Spleen (tissue), 11 donors: Measurements from ENCODE around the gene VGF. TPM values are rescaled to one million over a fixed set of nuclear protein-coding genes. Genes with fewer than 3 reads are reported as not detected.

ENCODE experiments used
- DNase-seq: peaks from one replicate; pipeline ENCODE4 v3.0.0-alpha.2; 2020
- H3K27ac ChIP-seq, 8 donors: fragments of 200-600 bp; sonication (generic) in 7 of 8; 1 replicate in 4 of 8; 2 replicates in 4 of 8; pipeline versions ENCODE4 v1.5.0 to v1.8.0; 2016 to 2021; ENCODE audit warnings: inconsistent platforms in 4 of 8, mild to moderate bottlenecking in 4 of 8, moderate library complexity in 1 of 8
- H3K27me3 ChIP-seq, 7 donors: fragments of 200-600 bp; sonication (generic) in 6 of 7; replicated peaks in 1 of 7; 1 replicate in 4 of 7; 2 replicates in 3 of 7; pipeline versions ENCODE4 v1.5.0 to v1.8.0; 2016 to 2021; ENCODE audit warnings: inconsistent platforms in 3 of 7, mild to moderate bottlenecking in 1 of 7
- H3K36me3 ChIP-seq, 6 donors: fragments of 200-600 bp; sonication (generic) in 5 of 6; 1 replicate in 4 of 6; 2 replicates in 2 of 6; pipeline versions ENCODE4 v1.5.0 to v1.8.0; 2016 to 2021; ENCODE audit warnings: inconsistent platforms in 2 of 6
- H3K4me1 ChIP-seq, 6 donors: fragments of 200-600 bp; sonication (generic) in 5 of 6; 1 replicate in 3 of 6; 2 replicates in 3 of 6; pipeline versions ENCODE4 v1.5.0 to v1.8.0; 2016 to 2021; ENCODE audit warnings: inconsistent platforms in 3 of 6
- H3K4me3 ChIP-seq, 8 donors: fragments of 200-600 bp; sonication (generic) in 7 of 8; 1 replicate in 4 of 8; 2 replicates in 4 of 8; pipeline versions ENCODE4 v1.5.0 to v1.8.0; 2016 to 2021; ENCODE audit warnings: inconsistent platforms in 4 of 8, mild to moderate bottlenecking in 4 of 8, moderate library complexity in 2 of 8
- H3K9me3 ChIP-seq, 8 donors: fragments of 200-600 bp; sonication (generic) in 7 of 8; 1 replicate in 4 of 8; 2 replicates in 4 of 8; pipeline versions ENCODE4 v1.5.0 to v1.8.0; 2016 to 2021; ENCODE audit warnings: inconsistent platforms in 4 of 8
- POLR2A ChIP-seq, 3 donors: fragments of 450-650 bp; IDR thresholded peaks; one replicate each; pipeline ENCODE4 v1.5.1; 2017; ENCODE audit warnings: antibody characterized with exemption in 3 of 3, mild to moderate bottlenecking in 1 of 3
- POLR2AphosphoS5 ChIP-seq, 3 donors: sonication (generic); formaldehyde crosslinking; IDR thresholded peaks; one replicate each; pipeline ENCODE4 v1.5.1; 2017; ENCODE audit warnings: antibody characterized with exemption in 3 of 3
- WGBS, 5 donors: extraction: QIAGEN DNeasy Blood & Tissue Kit in 3 of 5; methylation state at CpG; one replicate each; pipeline versions ENCODE4 v1.1.5 to v1.1.7; 2013 to 2018; 5-methylcytosine and 5-hydroxymethylcytosine counted together
- intact Hi-C: fragments of 100-400 bp; cut with DNase I; formaldehyde crosslinking; loops from one replicate; pipeline ENCODE4 v1.15.0; 2023; ENCODE audit warnings: low total_unique reads
- polyA plus RNA-seq, 3 donors: library from polyadenylated mRNA; stranded (reverse); fragments of 200-250 nt; gene quantifications; one replicate each; pipeline ENCODE4 v1.2.1, GENCODE V29; 2013
- total RNA-seq, 7 donors: library from RNA; depleted of rRNA in 3 of 7; stranded (reverse); fragments of >200 nt in 3 of 7; fragmentation: NEBNext Ultra II Directional in 4 of 7; extraction: Animal tissue kit (Norgen Biotek cat#: 25700) in 4 of 7; gene quantifications; one replicate each; pipeline versions ENCODE4 v1.1.0 to v1.2.1, GENCODE V29; 2016 to 2021
- TF ChIP-seq, protein P1 (sequence below), 11 experiments: fragments of 200-600 bp in 7 of 11; fragments of 450-650 bp in 4 of 11; sonication (generic) in 4 of 11; IDR thresholded peaks in 8 of 11; conservative IDR thresholded peaks in 3 of 11; 1 replicate in 7 of 11; 2 replicates in 4 of 11; pipeline versions ENCODE4 v1.4.0 to v1.8.0; 2016 to 2021; ENCODE audit warnings: antibody characterized with exemption in 11 of 11, inconsistent platforms in 4 of 11, mild to moderate bottlenecking in 1 of 11
- donor health status: healthy with polysubstance abuse.
- donor health status: DM: no; HTN: no; CAD: no; lungs with moderate emphysema.
- donor health status: DM: no; HTN: no; CAD: no.
- donor health status: Bipolar disorder and iron deficiency.
- donor health status: healthy.
- donor health status: DM: no; HTN: no; CAD: no.
- donor health status: DM: yes; HTN: yes; CAD: no.

VGF gene
- total and polyA plus RNA-seq, 10 donors: 0.06 to 0.21 (median 0.14) TPM; not detected in 6

DNA sequence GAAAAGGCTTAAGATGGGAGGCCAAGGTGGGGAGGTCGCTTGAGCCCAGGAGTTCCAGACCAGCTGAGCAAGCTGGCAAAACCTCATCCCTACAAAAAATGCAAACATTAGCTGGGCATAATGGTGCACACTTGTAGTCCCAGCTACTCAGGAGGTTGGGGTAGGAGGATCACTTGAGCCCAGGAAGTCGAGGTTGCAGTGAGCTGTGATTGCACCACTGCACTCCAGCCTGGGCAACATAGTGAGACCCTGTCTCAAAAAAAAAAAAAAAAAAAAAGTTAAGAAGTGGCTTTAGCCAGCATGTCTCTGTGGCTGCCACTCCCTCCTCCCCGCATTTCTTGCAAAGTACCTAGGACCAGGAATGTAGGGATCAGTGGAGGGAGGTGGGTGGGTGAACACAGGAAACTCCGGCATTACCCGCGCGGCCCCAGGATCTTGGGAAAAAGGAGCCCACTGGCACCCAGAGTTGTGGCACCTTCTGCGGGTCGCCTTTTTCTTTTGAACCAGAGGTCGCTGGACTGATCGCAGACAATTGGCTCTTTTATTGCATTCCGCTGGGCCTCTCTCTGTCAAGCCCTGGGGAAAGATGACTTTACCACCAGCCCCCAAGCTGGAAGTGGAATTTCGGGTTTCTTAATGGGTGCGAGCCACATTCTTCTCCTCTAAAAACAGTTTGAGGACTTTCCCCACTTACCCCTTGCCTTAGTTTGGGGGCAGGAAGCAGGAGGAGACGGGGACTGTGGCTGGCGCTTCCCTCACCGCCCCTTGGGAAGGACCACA lies 3.5 kb downstream of the VGF start:
- no peak for TF ChIP-seq POLR2AphosphoS5 (IDR thresholded peaks at IDR 0.05)
- TF ChIP-seq, protein P1, sequence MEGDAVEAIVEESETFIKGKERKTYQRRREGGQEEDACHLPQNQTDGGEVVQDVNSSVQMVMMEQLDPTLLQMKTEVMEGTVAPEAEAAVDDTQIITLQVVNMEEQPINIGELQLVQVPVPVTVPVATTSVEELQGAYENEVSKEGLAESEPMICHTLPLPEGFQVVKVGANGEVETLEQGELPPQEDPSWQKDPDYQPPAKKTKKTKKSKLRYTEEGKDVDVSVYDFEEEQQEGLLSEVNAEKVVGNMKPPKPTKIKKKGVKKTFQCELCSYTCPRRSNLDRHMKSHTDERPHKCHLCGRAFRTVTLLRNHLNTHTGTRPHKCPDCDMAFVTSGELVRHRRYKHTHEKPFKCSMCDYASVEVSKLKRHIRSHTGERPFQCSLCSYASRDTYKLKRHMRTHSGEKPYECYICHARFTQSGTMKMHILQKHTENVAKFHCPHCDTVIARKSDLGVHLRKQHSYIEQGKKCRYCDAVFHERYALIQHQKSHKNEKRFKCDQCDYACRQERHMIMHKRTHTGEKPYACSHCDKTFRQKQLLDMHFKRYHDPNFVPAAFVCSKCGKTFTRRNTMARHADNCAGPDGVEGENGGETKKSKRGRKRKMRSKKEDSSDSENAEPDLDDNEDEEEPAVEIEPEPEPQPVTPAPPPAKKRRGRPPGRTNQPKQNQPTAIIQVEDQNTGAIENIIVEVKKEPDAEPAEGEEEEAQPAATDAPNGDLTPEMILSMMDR (IDR thresholded peaks at IDR 0.05 in 8 of 11, conservative IDR thresholded peaks at IDR 0.05 in 3 of 11): no peak
- no peak for TF ChIP-seq POLR2A (IDR thresholded peaks at IDR 0.05)
- WGBS, 5 donors: 72 to 82% (median 79%) methylated on average over 17 of the region's 17 CpGs
- H3K27ac ChIP-seq: no peak overlapping the region
- peaks cover 0 to 53% (median 48%) of the 10 kb centered on the region in 7 donors for H3K27me3 ChIP-seq
- intact Hi-C loops: no loop called here
- no peak for DNase-seq
- H3K4me3 ChIP-seq: peak overlapping the region in 3 of 8 donors; percentile 52 to 75 (median 55)
- peaks cover 0 to 43% (median 17%) of the 10 kb centered on the region in 6 donors for H3K36me3 ChIP-seq
- peaks cover 29 to 51% (median 43%) of the 10 kb centered on the region in 6 donors for H3K4me1 ChIP-seq
- peaks cover 0 to 6% (median 0%) of the 10 kb centered on the region in 8 donors for H3K9me3 ChIP-seq

DNA sequence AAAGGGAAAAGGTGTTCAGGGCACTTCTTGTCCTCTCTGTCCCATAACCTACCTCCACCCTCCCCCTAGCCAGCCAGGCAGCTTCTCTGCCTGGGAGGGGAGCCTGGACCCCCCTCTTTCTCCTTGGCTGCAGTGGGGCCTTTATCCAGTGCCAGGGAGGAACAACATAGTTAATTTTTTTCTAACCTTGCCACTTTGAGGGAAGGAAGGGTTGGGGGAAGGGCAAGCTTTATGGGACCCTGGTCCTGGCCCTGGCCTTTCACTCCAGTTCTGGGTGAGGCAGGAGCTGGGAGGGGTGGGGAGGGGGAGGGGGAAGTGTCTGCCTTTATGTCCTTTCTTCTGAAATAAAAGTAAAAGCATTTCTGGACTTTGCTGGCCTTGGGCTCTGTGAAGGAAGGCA lies 4.5 kb downstream of the VGF start:
- peak overlapping the region in 2 of 8 donors; percentile 11 to 14 for H3K27ac ChIP-seq
- H3K4me3 ChIP-seq: no peak overlapping the region
- intact Hi-C loops: no loop called here
- H3K4me1 ChIP-seq: peaks cover 26 to 48% (median 39%) of the 10 kb centered on the region in 6 donors
- TF ChIP-seq, protein P1 (IDR thresholded peaks at IDR 0.05 in 8 of 11, conservative IDR thresholded peaks at IDR 0.05 in 3 of 11): no peak
- TF ChIP-seq POLR2A (IDR thresholded peaks at IDR 0.05) (no peak), POLR2AphosphoS5 (IDR thresholded peaks at IDR 0.05) (no peak)
- peaks cover 0 to 43% (median 38%) of the 10 kb centered on the region in 7 donors for H3K27me3 ChIP-seq
- peaks cover 0 to 47% (median 17%) of the 10 kb centered on the region in 6 donors for H3K36me3 ChIP-seq
- H3K9me3 ChIP-seq: peaks cover 0 to 6% (median 0%) of the 10 kb centered on the region in 8 donors
- no peak for DNase-seq

DNA sequence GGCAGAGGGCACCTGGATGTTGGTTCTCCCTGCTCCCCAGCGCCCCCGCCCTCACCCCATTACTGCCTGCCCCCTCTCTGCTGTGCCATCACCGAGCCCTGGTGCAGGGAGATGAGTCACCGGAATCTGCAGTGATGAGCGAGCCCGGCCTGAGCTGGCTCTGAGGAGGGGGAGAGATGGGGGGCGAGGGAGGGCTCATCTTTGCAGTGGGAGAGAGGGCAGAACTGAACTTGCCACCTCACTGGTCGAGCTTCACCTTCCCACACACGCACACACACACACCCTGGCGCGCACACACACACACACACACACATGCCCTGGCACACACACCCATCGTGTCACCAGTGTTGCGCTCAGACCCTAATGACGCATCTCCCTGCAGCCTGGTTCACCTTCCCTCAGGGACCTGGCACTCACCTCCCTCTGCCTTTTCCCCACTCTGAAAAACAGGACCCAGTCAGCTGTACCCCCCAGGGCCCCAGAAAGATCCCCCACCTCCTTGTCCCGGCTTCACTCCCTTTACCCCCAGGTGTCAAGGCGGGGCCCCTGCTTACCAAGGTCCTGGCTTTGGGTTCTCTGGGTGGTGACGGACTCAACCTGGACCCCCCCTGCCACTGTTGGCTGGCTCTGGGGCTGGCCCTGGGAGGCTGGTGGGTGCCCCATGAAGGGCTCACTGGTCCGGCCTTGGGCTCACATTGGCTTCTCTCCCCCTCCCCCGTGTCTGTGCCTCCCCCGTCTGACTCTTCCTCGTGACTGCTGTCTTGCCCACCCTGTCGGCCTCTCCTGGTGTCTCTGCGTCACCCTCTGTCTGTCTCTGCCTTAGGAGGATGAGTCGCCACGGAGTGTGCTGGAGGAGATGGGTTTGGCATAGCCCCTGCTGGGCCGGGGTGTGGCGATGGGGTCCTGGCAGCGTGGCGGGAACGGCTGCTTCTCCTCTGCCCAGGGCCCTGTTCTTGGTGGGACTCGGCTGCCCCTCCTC lies 5.4 kb downstream of the VGF start:
- Histone ChIP-seq H3K27me3 (peaks cover 0 to 34% (median 29%) of the 10 kb centered on the region in 7 donors), H3K9me3 (no peaks in the 10 kb centered on the region), H3K4me3 (no peak overlapping the region), H3K4me1 (peaks cover 22 to 47% (median 37%) of the 10 kb centered on the region in 6 donors), H3K36me3 (peaks cover 0 to 47% (median 17%) of the 10 kb centered on the region in 6 donors), H3K27ac (peak overlapping the region in 2 of 8 donors; percentile 11 to 36)
- 82 to 93% (median 85%) methylated on average over 28 to 31 of the region's 31 CpGs for WGBS, 5 donors
- intact Hi-C loops: no loop called here
- TF ChIP-seq, protein P1 (IDR thresholded peaks at IDR 0.05 in 8 of 11, conservative IDR thresholded peaks at IDR 0.05 in 3 of 11): no peak
- TF ChIP-seq POLR2A (IDR thresholded peaks at IDR 0.05): no peak
- no peak for TF ChIP-seq POLR2AphosphoS5 (IDR thresholded peaks at IDR 0.05)
- DNase-seq: no peak
